ENCODE results near the gene CHMP2A. TPM values are rescaled to one million over a fixed set of nuclear protein-coding genes. Genes with fewer than 3 reads are reported as not detected.

Gene CHMP2A
- total RNA-seq, 2 experiments from 2014 or later = 60.5 to 62.4 TPM

DNA sequence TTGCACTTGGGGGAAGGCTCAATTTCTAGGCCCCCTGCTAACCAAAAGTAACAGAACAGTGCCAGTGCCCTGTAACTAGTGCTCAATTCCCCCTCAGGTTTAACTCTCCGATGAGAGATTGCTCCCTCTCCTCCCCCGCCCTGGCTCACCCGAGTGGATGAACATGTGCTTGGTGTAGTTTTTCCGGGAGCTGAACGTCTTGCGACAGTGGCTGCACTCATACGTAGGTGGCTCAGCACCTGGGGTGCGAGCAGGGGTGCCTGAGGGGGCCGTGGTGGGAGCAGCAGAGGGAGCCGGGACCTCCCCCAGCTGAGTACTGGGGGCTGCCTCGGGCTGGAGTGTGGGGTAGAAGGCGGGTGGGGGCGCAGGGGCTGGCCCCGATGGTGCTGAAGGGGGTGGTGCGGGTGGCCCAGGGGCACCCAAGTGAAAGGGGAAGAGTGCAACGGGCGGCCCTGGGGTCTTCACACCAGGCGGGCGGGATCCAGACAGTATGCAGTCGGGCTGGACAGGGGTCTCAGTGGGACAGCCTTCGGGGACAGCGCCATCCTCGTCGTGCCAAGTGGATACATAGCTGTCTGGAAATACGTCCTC lies 38.6 kb downstream of the CHMP2A start:
- Histone ChIP-seq H3K9me3 (ENCODE audit: control insufficient read depth in 1 of 2, insufficient read depth in 1 of 2, low read length in 2 of 2) (no peaks in the 10 kb centered on the region), H3K27me3 (ENCODE audit: control insufficient read depth in 1 of 2, insufficient read depth in 2 of 2, low read length in 2 of 2) (no peaks in the 10 kb centered on the region), H3K4me1 (ENCODE audit: insufficient read depth, low read length) (peaks cover 64% of the 10 kb centered on the region), H3K27ac (ENCODE audit: low read depth in 1 of 2, low read length in 2 of 2) (no peak overlapping the region), H3K4me3 (ENCODE audit: low read length) (no peak overlapping the region), H3K36me3 (ENCODE audit: insufficient read depth, low read length) (peaks cover 19% of the 10 kb centered on the region)
- Mint-ChIP-seq H3K27ac (peak overlapping the region; percentile 78), H3K9me3 (no peaks in the 10 kb centered on the region), H3K4me1 (ENCODE audit: low read depth) (peaks cover 53% of the 10 kb centered on the region), H3K36me3 (ENCODE audit: low read depth) (peaks cover 30% of the 10 kb centered on the region), H3K27me3 (no peaks in the 10 kb centered on the region), H3K4me3 (no peak overlapping the region)
- POLR2A ChIA-PET = interaction anchor here (1.9 kb wide), 1 partner anchor 60 kb away, joined by 5 read pairs; no protein-coding TSS in a partner anchor
- ATAC-seq (ENCODE audit: poor library complexity) (no peak), DNase-seq (no peak)
- TF ChIP-seq CTCF (IDR thresholded peaks at IDR 0.05) = no peak
- CTCF ChIA-PET = no interaction called here
- intact Hi-C loops (cut with DNase I, micrococcal nuclease) = loop anchor here in 1 of 2 experiments (5.0 kb wide), 2 partner anchors 189 to 209 kb away; partner anchors contain the start of genes ERVK3-1 and ZSCAN22

- ChIA-PET CTCF (interaction anchor here (3.5 kb wide), 1 partner anchor 66 kb away, joined by 14 read pairs; no protein-coding TSS in a partner anchor), POLR2A (no interaction called here)
- Histone ChIP-seq H3K4me3 (ENCODE audit: low read length) (no peak overlapping the region), H3K36me3 (ENCODE audit: insufficient read depth, low read length) (peaks cover 19% of the 10 kb centered on the region), H3K4me1 (ENCODE audit: insufficient read depth, low read length) (peaks cover 63% of the 10 kb centered on the region), H3K27me3 (ENCODE audit: control insufficient read depth in 1 of 2, insufficient read depth in 2 of 2, low read length in 2 of 2) (no peaks in the 10 kb centered on the region), H3K27ac (ENCODE audit: low read depth in 1 of 2, low read length in 2 of 2) (no peak overlapping the region), H3K9me3 (ENCODE audit: control insufficient read depth in 1 of 2, insufficient read depth in 1 of 2, low read length in 2 of 2) (no peaks in the 10 kb centered on the region)
- TF ChIP-seq CTCF (IDR thresholded peaks at IDR 0.05) = no peak
- no peak for ATAC-seq (ENCODE audit: poor library complexity)
- peak overlapping the region; percentile 48 for H3K4me3 Mint-ChIP-seq
- intact Hi-C loops (cut with DNase I, micrococcal nuclease) = loop anchor here (2.0 to 5.0 kb wide), 3 partner anchors 60 to 208 kb away; partner anchors contain the start of genes ERVK3-1 (in 1 of the 2) and ZSCAN22 (in 1 of the 2)
- H3K36me3 Mint-ChIP-seq (ENCODE audit: low read depth) = peaks cover 30% of the 10 kb centered on the region
- no peak for DNase-seq
- H3K27ac Mint-ChIP-seq = peak overlapping the region; percentile 78
- peaks cover 49% of the 10 kb centered on the region for H3K4me1 Mint-ChIP-seq (ENCODE audit: low read depth)
- H3K9me3 Mint-ChIP-seq = no peaks in the 10 kb centered on the region
- no peaks in the 10 kb centered on the region for H3K27me3 Mint-ChIP-seq
Measured at GRCh38 chr19:58515259-58515658, 39.6 kb downstream of the CHMP2A start.

DNA sequence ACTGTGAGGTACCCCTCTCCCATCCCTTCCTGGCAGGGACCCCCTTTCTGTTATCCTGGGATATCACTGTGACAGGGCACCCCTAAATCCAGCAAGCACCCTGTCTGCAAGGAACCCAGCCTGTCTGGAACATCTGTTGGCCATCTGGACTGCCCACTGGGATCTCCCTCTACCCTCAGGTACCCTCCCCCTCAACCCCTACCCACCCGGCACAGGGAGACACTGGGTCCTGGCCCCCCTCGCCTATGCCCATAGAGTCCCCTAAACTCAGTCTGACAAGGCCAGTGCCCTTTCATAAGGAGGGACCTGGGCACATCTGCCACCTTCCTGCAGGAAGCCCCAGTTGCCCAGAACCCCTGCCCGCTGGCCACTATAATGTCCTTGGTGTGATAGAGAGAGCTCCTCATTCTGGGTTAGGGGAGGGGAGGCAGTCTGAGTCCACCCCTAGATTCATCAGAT lies 40.3 kb downstream of the CHMP2A start:
- peak overlapping the region; percentile 38 for H3K4me3 Mint-ChIP-seq
- peaks cover 43% of the 10 kb centered on the region for H3K4me1 Mint-ChIP-seq (ENCODE audit: low read depth)
- H3K36me3 Mint-ChIP-seq (ENCODE audit: low read depth) = peaks cover 26% of the 10 kb centered on the region
- peak overlapping the region; percentile 41 for H3K4me3 ChIP-seq (ENCODE audit: low read length)
- POLR2A ChIA-PET = interaction anchor here (1.0 to 1.6 kb wide), 9 partner anchors 29 to 106 kb away, joined by 4 to 12 read pairs (median 7); partner anchors contain the start of genes CHMP2A, TRIM28, ZNF446 and ZNF584
- peaks cover 19% of the 10 kb centered on the region for H3K36me3 ChIP-seq (ENCODE audit: insufficient read depth, low read length)
- CTCF ChIA-PET = interaction anchor here (0.6 to 3.5 kb wide), 21 partner anchors 8 to 286 kb away, joined by 3 to 15 read pairs (median 4); partner anchors contain the start of genes CHMP2A, TRIM28, UBE2M and ZNF324B
- no peak for TF ChIP-seq CTCF (IDR thresholded peaks at IDR 0.05)
- intact Hi-C loops (cut with DNase I, micrococcal nuclease) = loop anchor here (1.0 to 5.0 kb wide), 4 partner anchors 60 to 207 kb away; partner anchors contain the start of genes ERVK3-1 (in 1 of the 2) and ZSCAN22 (in 1 of the 2)
- H3K27ac Mint-ChIP-seq = peak overlapping the region; percentile 78
- no peaks in the 10 kb centered on the region for H3K9me3 ChIP-seq (ENCODE audit: control insufficient read depth in 1 of 2, insufficient read depth in 1 of 2, low read length in 2 of 2)
- H3K4me1 ChIP-seq (ENCODE audit: insufficient read depth, low read length) = peaks cover 56% of the 10 kb centered on the region
- no peaks in the 10 kb centered on the region for H3K27me3 ChIP-seq (ENCODE audit: control insufficient read depth in 1 of 2, insufficient read depth in 2 of 2, low read length in 2 of 2)
- no peaks in the 10 kb centered on the region for H3K9me3 Mint-ChIP-seq
- no peak overlapping the region for H3K27ac ChIP-seq (ENCODE audit: low read depth in 1 of 2, low read length in 2 of 2)
- no peak for DNase-seq
- H3K27me3 Mint-ChIP-seq = no peaks in the 10 kb centered on the region
- ATAC-seq (ENCODE audit: poor library complexity) = no peak
